K562 (cell line): ENCODE measurements around the gene CARD9. TPM values are rescaled to one million over a fixed set of nuclear protein-coding genes. Genes with fewer than 3 reads are reported as not detected.
A peak's percentile ranks its signal among the peaks of the same experiment; 100 is the strongest.

Experiments
- BRF1 ChIP-seq: IDR thresholded peaks from 3 replicates; pipeline ENCODE4 v1.6.1; 2011; ENCODE audit warnings: borderline replicate concordance, mild to moderate bottlenecking; ENCODE audit not compliant: insufficient read length; ENCODE audit errors: extremely low read depth
- CBX2 ChIP-seq: fragments of 200-600 bp; sonication (generic); IDR thresholded peaks from one replicate; pipeline ENCODE4 v1.6.1; 2012; ENCODE audit warnings: mild to moderate bottlenecking, low read length, inconsistent platforms; ENCODE audit not compliant: insufficient read depth, poor library complexity, severe bottlenecking
- CREM ChIP-seq: IDR thresholded peaks from 2 replicates; pipeline ENCODE4 v1.6.1; 2014; ENCODE audit warnings: antibody characterized with exemption, low read depth
- HMGXB4 ChIP-seq: sonication (generic); formaldehyde crosslinking; IDR thresholded peaks from 2 replicates; pipeline ENCODE4 v1.8.1; 2023; ENCODE audit warnings: mild to moderate bottlenecking, missing genetic modification reagents
- HNRNPL ChIP-seq: fragments of 200-400 bp; formaldehyde crosslinking; IDR thresholded peaks from 2 replicates; pipeline ENCODE4 v1.6.1; 2017; ENCODE audit warnings: low read depth, mild to moderate bottlenecking, low read length
- JUNB ChIP-seq: fragments of 450-650 bp; formaldehyde crosslinking; conservative IDR thresholded peaks from 2 replicates; pipeline ENCODE4 v1.4.0; 2020; ENCODE audit warnings: mild to moderate bottlenecking
- KLF13 ChIP-seq: fragments of 450-650 bp; IDR thresholded peaks from 2 replicates; pipeline ENCODE4 v1.6.1; 2016; ENCODE audit warnings: missing genetic modification characterization, low read depth, mild to moderate bottlenecking, missing compliant biosample characterization, moderate library complexity, borderline replicate concordance
- MED1 ChIP-seq: sonication (generic); formaldehyde crosslinking; IDR thresholded peaks from 2 replicates; pipeline ENCODE4 v1.8.1; 2023; ENCODE audit warnings: missing genetic modification reagents, borderline replicate concordance
- MXI1 ChIP-seq: IDR thresholded peaks from 2 replicates; pipeline ENCODE4 v1.6.1; 2011; ENCODE audit warnings: low read depth, mild to moderate bottlenecking, improper control_type of control experiment, low read length
- NELFE ChIP-seq: IDR thresholded peaks from 2 replicates; pipeline ENCODE4 v1.6.1; 2011; ENCODE audit warnings: mild to moderate bottlenecking; ENCODE audit not compliant: insufficient read depth, insufficient read length
- PBX2 ChIP-seq, 2 experiments: IDR thresholded peaks in 1 of 2; conservative IDR thresholded peaks in 1 of 2; 2 replicates each; pipeline ENCODE4 v1.6.1; 2016; ENCODE audit warnings: low read depth in 2 of 2, mild to moderate bottlenecking in 1 of 2, missing compliant biosample characterization in 1 of 2, missing genetic modification characterization in 1 of 2, moderate library complexity in 1 of 2
- PML ChIP-seq: IDR thresholded peaks from 2 replicates; pipeline ENCODE4 v1.6.1; 2012; ENCODE audit warnings: low read length, inconsistent platforms
- PRMT5 ChIP-seq: sonication (generic); formaldehyde crosslinking; IDR thresholded peaks from 2 replicates; pipeline ENCODE4 v1.5.0; 2020; ENCODE audit warnings: missing genetic modification reagents
- RBM34 ChIP-seq: fragments of 200-400 bp; formaldehyde crosslinking; IDR thresholded peaks from 2 replicates; pipeline ENCODE4 v1.6.1; 2018; ENCODE audit warnings: low read length, borderline replicate concordance; ENCODE audit not compliant: insufficient read depth
- RCOR1 ChIP-seq, 2 experiments: IDR thresholded peaks; 2 replicates each; pipeline ENCODE4 v1.6.1; 2012; ENCODE audit warnings: low read depth in 2 of 2, low read length in 2 of 2, borderline replicate concordance in 1 of 2, improper control_type of control experiment in 1 of 2
- SOX6 ChIP-seq: fragments of 450-650 bp; IDR thresholded peaks from 2 replicates; pipeline ENCODE4 v1.6.1; 2014; ENCODE audit warnings: mild to moderate bottlenecking
- TAF1 ChIP-seq: IDR thresholded peaks from 2 replicates; pipeline ENCODE4 v1.6.1; 2011; ENCODE audit warnings: mild to moderate bottlenecking, low read length, moderate library complexity; ENCODE audit not compliant: insufficient read depth, control insufficient read depth, severe bottlenecking; ENCODE audit errors: extremely low read depth
- ZNF311 ChIP-seq: fragments of 250-450 bp; sonication (Bioruptor Pico); IDR thresholded peaks from 2 replicates; pipeline ENCODE4 v1.4.0; 2020; ENCODE audit warnings: mild to moderate bottlenecking, moderate library complexity
- ZNF449 ChIP-seq: fragments of 250-450 bp; sonication (Bioruptor Pico); IDR thresholded peaks from 2 replicates; pipeline ENCODE4 v1.8.0; 2022; ENCODE audit warnings: moderate library complexity, mild to moderate bottlenecking, inconsistent platforms
- ZNF785 ChIP-seq: fragments of 250-450 bp; sonication (Bioruptor Pico); IDR thresholded peaks from 2 replicates; pipeline ENCODE4 v1.4.0; 2020; ENCODE audit warnings: mild to moderate bottlenecking
- ZNF79 ChIP-seq: fragments of 250-450 bp; sonication (Bioruptor Pico); IDR thresholded peaks from 2 replicates; pipeline ENCODE4 v1.4.0; 2020; ENCODE audit warnings: low read depth, mild to moderate bottlenecking, moderate library complexity
- polyA plus RNA-seq, 8 experiments: library from polyadenylated mRNA; depleted of rRNA in 4 of 8; stranded (reverse) in 5 of 8; unstranded in 3 of 8; fragments of >200 nt; fragmentation: Nextera tagmentation in 2 of 8; fragmentation: Illumina TruSeq in 1 of 8; extraction: Ambion mirVana in 2 of 8; extraction: Trizol in 1 of 8; gene quantifications; 2 replicates each; pipeline versions ENCODE4 v1.2.1 to v1.2.3, GENCODE V29; 2011 to 2014; ENCODE audit warnings: inconsistent platforms in 1 of 8, missing spikeins in 1 of 8
- total RNA-seq, 7 experiments: library from RNA; depleted of rRNA in 6 of 7; stranded (reverse); fragments of >200 nt in 6 of 7; fragmentation: Illumina TruSeq in 2 of 7; extraction: Trizol in 2 of 7; gene quantifications; 2 replicates each; pipeline versions ENCODE4 v1.2.1 to v1.2.3, GENCODE V29; 2011 to 2021; ENCODE audit warnings: low replicate concordance in 1 of 7

CARD9 gene
- total and polyA plus RNA-seq, 9 of the 15 experiments (the other 6 are each of a cell fraction or from before 2014, with no cell fraction given): 1.7 to 53.0 (median 9.7) TPM

GRCh38 chr9:136342181-136343120 is 31.0 kb downstream of the CARD9 start (continued):
- TF ChIP-seq PBX2 (CRISPR knock-in tag; IDR thresholded peaks at IDR 0.05; ENCODE audit: low read depth): no peak
- no peak for TF ChIP-seq PBX2 (tag; conservative IDR thresholded peaks at IDR 0.05; ENCODE audit: low read depth)
- TF ChIP-seq PML: no peak
- TF ChIP-seq HNRNPL: peak; percentile 77; the same call in 1 of the 2 replicates
- no peak for TF ChIP-seq MED1 (CRISPR knock-in tag)
- no peak for TF ChIP-seq ZNF311 (CRISPR knock-in tag)
- TF ChIP-seq RBM34: no peak
- TF ChIP-seq MXI1: peak; percentile 61; the same call in 1 of the 2 replicates
- TF ChIP-seq TAF1: peak; percentile 18
- no peak for TF ChIP-seq ZNF79 (CRISPR knock-in tag)
- no peak for TF ChIP-seq JUNB
- no peak for TF ChIP-seq HMGXB4
- TF ChIP-seq RCOR1 (IDR thresholded peaks at IDR 0.05; ENCODE audit: borderline replicate concordance in 1 of 2, low read depth in 2 of 2, low read length in 2 of 2): peak in 1 of 2 experiments; percentile 30; a peak in 1 of 4 replicates
- TF ChIP-seq BRF1: no peak
- no peak for TF ChIP-seq NELFE
- TF ChIP-seq ZNF449 (CRISPR knock-in tag): no peak
- TF ChIP-seq PRMT5 (CRISPR knock-in tag): no peak
- TF ChIP-seq CREM: peak; percentile 81
- no peak for TF ChIP-seq CBX2
- no peak for TF ChIP-seq ZNF785 (CRISPR knock-in tag)
- TF ChIP-seq KLF13: peak; percentile 80; the same call in 1 of the 2 replicates
- TF ChIP-seq SOX6: no peak
